PC-9 (cell line): ENCODE measurements around the gene DUXB. TPM values are rescaled to one million over a fixed set of nuclear protein-coding genes. Genes with fewer than 3 reads are reported as not detected.

Experiments used
- Bru-seq: library from RNA; stranded (reverse); fragments of 400-500 nt; gene quantifications from one replicate; lab custom pipeline; 2021; lab: Mats Ljungman, UMichigan
- BruChase-seq, 2 experiments: library from RNA; stranded (reverse); fragments of 400-500 nt; gene quantifications; one replicate each; lab custom pipeline; 2021; lab: Mats Ljungman, UMichigan
- BruUV-seq: library from RNA; stranded (reverse); fragments of 400-500 nt; replicated peaks from 2 replicates; lab custom pipeline; 2021; lab: Mats Ljungman, UMichigan
- CTCF ChIA-PET: fragments of 300-600 bp; sonication (Branson Sonifier 250); formaldehyde crosslinking; loops from one replicate; lab custom pipeline; 2022; ENCODE audit warnings: antibody characterized with exemption; lab: Charles Lee
- POLR2A ChIA-PET: fragments of 300-600 bp; sonication (Branson Sonifier 250); formaldehyde crosslinking; loops from one replicate; lab custom pipeline; 2022; ENCODE audit warnings: antibody characterized with exemption; ENCODE audit not compliant: unreplicated experiment; lab: Charles Lee
- DNase-seq, 2 experiments: peaks; one replicate each; pipeline versions ENCODE4 v3.0.0 to v3.0.0-alpha.2; 2015 to 2022; ENCODE audit warnings: mixed read lengths in 1 of 2
- H2AFZ ChIP-seq: fragments of 200-600 bp; sonication (generic); 2 replicates; pipeline ENCODE4 v1.8.1; 2017; ENCODE audit warnings: antibody characterized with exemption
- H3F3A ChIP-seq: fragments of 200-600 bp; sonication (generic); 2 replicates; pipeline ENCODE4 v1.8.1; 2017; ENCODE audit warnings: antibody characterized with exemption, mild to moderate bottlenecking, low read depth; ENCODE audit not compliant: insufficient read depth
- H3K27ac ChIP-seq: fragments of 200-600 bp; sonication (generic); 2 replicates; pipeline ENCODE4 v1.6.1; 2016; ENCODE audit warnings: mixed run types
- H3K27me3 ChIP-seq: fragments of 200-600 bp; sonication (generic); 2 replicates; pipeline ENCODE4 v1.6.1; 2016; ENCODE audit warnings: low read depth, mixed run types; ENCODE audit not compliant: insufficient read depth
- H3K36me3 ChIP-seq: fragments of 200-600 bp; sonication (generic); 2 replicates; pipeline ENCODE4 v1.6.1; 2016; ENCODE audit warnings: low read depth, mixed run types
- H3K4me1 ChIP-seq: fragments of 200-600 bp; sonication (generic); replicated peaks from 2 replicates; pipeline ENCODE4 v1.6.1; 2016; ENCODE audit warnings: mixed run types; ENCODE audit not compliant: insufficient read depth
- H3K4me2 ChIP-seq: fragments of 200-600 bp; sonication (generic); 2 replicates; pipeline ENCODE4 v1.6.1; 2017; ENCODE audit warnings: mixed run types
- H3K4me3 ChIP-seq: fragments of 200-600 bp; sonication (generic); 2 replicates; pipeline ENCODE4 v1.6.1; 2016; ENCODE audit warnings: mixed run types
- H3K79me2 ChIP-seq: fragments of 200-600 bp; sonication (generic); 2 replicates; pipeline ENCODE4 v1.6.1; 2017; ENCODE audit warnings: low read depth, mixed run types
- H3K9me2 ChIP-seq: fragments of 200-600 bp; sonication (generic); 2 replicates; pipeline ENCODE4 v1.8.1; 2017; ENCODE audit warnings: mild to moderate bottlenecking; ENCODE audit not compliant: insufficient read depth
- H3K9me3 ChIP-seq: fragments of 200-600 bp; sonication (generic); 2 replicates; pipeline ENCODE4 v1.8.1; 2016; ENCODE audit warnings: low read depth; ENCODE audit not compliant: insufficient read depth
- H4K20me1 ChIP-seq: fragments of 200-600 bp; sonication (generic); 2 replicates; pipeline ENCODE4 v1.8.1; 2017; ENCODE audit not compliant: insufficient read depth
- EZH2 ChIP-seq: fragments of 200-600 bp; sonication (generic); IDR thresholded peaks from 2 replicates; pipeline ENCODE4 v1.8.0; 2017; ENCODE audit warnings: antibody characterized with exemption, low read depth
- intact Hi-C: fragments of 100-400 bp; cut with micrococcal nuclease; formaldehyde crosslinking; loops from one replicate; pipeline ENCODE4 v1.10.0; 2022; ENCODE audit not compliant: unreplicated experiment
- long read RNA-seq: library from polyadenylated mRNA; stranded (forward); transcript quantifications from one replicate; pipeline ENCODE4 v2.0.0, GENCODE V29; 2022
- total RNA-seq: library from RNA; stranded (reverse); gene quantifications from 2 replicates; pipeline ENCODE4 v1.2.3, GENCODE V29; 2021
- TF ChIP-seq, protein P1 (sequence below): fragments of 200-600 bp; sonication (generic); conservative IDR thresholded peaks from 2 replicates; pipeline ENCODE4 v1.6.1; 2017; ENCODE audit warnings: mixed run types, antibody characterized with exemption, mild to moderate bottlenecking, moderate library complexity

DUXB gene, protein sequence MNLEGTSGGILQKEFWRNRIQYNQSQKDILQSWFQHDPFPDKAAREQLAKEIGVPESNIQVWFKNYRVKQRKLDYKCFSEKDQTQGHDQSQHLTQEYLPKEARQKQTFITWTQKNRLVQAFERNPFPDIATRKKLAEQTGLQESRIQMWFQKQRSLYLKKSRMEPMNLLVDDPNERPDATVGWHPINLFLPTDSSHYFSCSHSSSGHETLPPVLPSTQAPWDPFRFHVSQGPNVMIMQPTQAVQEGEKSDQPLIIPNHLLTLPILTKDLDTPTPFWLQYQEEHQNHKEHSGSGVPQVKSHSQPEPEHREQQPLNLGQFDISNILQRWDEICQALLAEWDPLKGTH
- total RNA-seq = not detected in 2 replicates
- Bru-seq, nascent RNA = not detected
- not detected for BruChase-seq, experiment 1, labeled RNA remaining after a 2-hour chase
- BruChase-seq, experiment 2, labeled RNA remaining after a 6-hour chase = not detected
- long read RNA-seq = 0 reads

DNA sequence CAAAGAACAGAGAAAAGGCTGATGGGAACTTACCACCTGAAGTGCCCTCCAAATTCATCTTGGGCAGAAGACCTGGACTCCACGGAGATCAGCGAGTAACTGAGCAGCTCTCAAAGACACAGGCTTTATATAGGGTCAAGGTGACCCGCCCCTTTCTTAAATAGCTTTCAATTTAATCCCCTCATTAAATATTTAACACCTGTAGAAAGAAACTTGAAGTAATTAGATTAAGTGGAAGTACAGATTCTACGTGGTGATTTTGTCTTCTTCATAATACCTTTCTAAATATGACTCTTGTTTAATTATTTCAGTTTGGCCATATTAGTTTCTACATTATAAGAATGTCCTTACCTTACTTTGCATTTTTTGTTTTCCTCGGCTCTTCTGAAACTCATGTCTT is at the start of gene DUXB:
DUXB (minus strand) TSS at position 101 of the 400 bp plus-strand sequence; CDS start at position 58, 43 bp downstream.
- Histone ChIP-seq H3F3A (no peaks in the 10 kb centered on the region), H3K4me2 (no peak within 1 kb of the TSS), H3K4me1 (no peaks in the 10 kb centered on the region), H3K9me3 (no peaks in the 10 kb centered on the region), H3K27ac (no peak within 1 kb of the TSS), H3K27me3 (no peaks in the 10 kb centered on the region), H2AFZ (no peak within 1 kb of the TSS), H4K20me1 (no peaks in the 10 kb centered on the region), H3K79me2 (no peaks in the 10 kb centered on the region), H3K4me3 (no peak within 1 kb of the TSS), H3K9me2 (no peaks in the 10 kb centered on the region; the same call in 1 of the 2 replicates), H3K36me3 (no peaks in the 10 kb centered on the region)
- POLR2A ChIA-PET = no interaction called here
- no peak for TF ChIP-seq EZH2
- TF ChIP-seq, protein P1, sequence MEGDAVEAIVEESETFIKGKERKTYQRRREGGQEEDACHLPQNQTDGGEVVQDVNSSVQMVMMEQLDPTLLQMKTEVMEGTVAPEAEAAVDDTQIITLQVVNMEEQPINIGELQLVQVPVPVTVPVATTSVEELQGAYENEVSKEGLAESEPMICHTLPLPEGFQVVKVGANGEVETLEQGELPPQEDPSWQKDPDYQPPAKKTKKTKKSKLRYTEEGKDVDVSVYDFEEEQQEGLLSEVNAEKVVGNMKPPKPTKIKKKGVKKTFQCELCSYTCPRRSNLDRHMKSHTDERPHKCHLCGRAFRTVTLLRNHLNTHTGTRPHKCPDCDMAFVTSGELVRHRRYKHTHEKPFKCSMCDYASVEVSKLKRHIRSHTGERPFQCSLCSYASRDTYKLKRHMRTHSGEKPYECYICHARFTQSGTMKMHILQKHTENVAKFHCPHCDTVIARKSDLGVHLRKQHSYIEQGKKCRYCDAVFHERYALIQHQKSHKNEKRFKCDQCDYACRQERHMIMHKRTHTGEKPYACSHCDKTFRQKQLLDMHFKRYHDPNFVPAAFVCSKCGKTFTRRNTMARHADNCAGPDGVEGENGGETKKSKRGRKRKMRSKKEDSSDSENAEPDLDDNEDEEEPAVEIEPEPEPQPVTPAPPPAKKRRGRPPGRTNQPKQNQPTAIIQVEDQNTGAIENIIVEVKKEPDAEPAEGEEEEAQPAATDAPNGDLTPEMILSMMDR = no peak
- CTCF ChIA-PET = no interaction called here
- DNase-seq = no peak
- intact Hi-C loops = no loop called here
- no TSS peak for BruUV-seq

DNA sequence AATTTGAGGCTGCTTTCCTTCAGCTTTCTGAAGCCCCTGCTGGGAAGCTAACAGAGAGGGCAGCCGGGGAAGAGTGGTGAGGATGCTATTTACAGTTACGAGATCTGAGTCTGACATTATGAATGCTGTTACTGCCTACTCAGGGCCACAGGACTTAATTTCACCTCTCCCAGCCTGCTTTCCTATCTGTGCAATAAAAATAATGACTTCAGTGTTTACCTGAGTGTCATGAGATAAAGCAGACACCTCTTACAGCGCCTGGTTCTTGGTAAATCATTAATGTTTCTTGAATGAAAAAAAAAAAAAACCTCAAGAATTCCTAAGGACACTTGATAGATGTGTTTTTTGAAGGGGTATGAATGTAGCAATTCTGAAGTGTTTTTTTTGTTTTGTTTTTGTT is 49.3 kb upstream of the DUXB start:
- Histone ChIP-seq H3K4me2 (no peak overlapping the region), H3F3A (no peaks in the 10 kb centered on the region), H4K20me1 (no peaks in the 10 kb centered on the region), H3K9me3 (no peaks in the 10 kb centered on the region), H3K4me1 (no peaks in the 10 kb centered on the region), H2AFZ (no peak overlapping the region), H3K79me2 (no peaks in the 10 kb centered on the region), H3K9me2 (no peaks in the 10 kb centered on the region), H3K36me3 (no peaks in the 10 kb centered on the region), H3K27ac (no peak overlapping the region), H3K4me3 (no peak overlapping the region), H3K27me3 (0 out of 2 replicates have a peak, but pooled peaks cover 27% of the 10 kb centered on the region)
- intact Hi-C loops = no loop called here
- no TSS peak for BruUV-seq
- ChIA-PET CTCF (no interaction called here), POLR2A (no interaction called here)
- DNase-seq = no peak
- TF ChIP-seq, protein P1 = no peak
- TF ChIP-seq EZH2 = no peak

DNA sequence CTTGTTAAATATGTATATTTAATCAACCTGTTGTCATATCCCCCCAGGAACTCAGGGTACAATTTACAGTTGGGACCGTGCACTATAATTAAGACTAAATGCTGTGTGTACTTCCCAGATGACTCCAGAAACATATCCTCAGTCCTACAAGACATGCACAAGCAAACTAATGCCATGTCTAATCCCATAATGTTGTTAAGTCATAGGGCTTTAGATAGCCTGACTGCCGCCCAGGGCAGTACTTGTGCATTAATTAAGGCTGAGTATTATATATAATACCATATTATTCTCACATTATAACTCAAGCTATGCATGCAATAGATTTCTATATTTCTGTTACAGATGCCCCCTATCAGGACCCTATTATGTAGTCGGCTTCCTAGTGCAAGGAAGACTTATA is 45.1 kb upstream of the DUXB start:
- no peaks in the 10 kb centered on the region for H3K36me3 ChIP-seq
- no peaks in the 10 kb centered on the region for H3K9me2 ChIP-seq
- peaks cover 4% of the 10 kb centered on the region; the same call in 1 of the 2 replicates for H3K9me3 ChIP-seq
- H3K27ac ChIP-seq = no peak overlapping the region
- POLR2A ChIA-PET = no interaction called here
- TF ChIP-seq, protein P1 = no peak
- no peak for TF ChIP-seq EZH2
- intact Hi-C loops = no loop called here
- no peaks in the 10 kb centered on the region for H4K20me1 ChIP-seq
- H3K79me2 ChIP-seq = no peaks in the 10 kb centered on the region
- H3K27me3 ChIP-seq = 0 out of 2 replicates have a peak, but pooled peaks cover 7% of the 10 kb centered on the region
- CTCF ChIA-PET = no interaction called here
- BruUV-seq = no TSS peak
- H3K4me2 ChIP-seq = no peak overlapping the region
- DNase-seq = no peak
- H3F3A ChIP-seq = no peaks in the 10 kb centered on the region
- H3K4me3 ChIP-seq = no peak overlapping the region
- no peak overlapping the region for H2AFZ ChIP-seq
- H3K4me1 ChIP-seq = no peaks in the 10 kb centered on the region
